GM19463 (cell line): ENCODE results near the gene TTC9C.
A peak's percentile ranks its signal among the peaks of the same experiment; 100 is the strongest.
"Not testable (repeated sequence)": the region's sequence is repeated elsewhere in the genome, so short reads cannot be mapped to it uniquely, and the experiment has no call there.

Experiments used
- ATAC-seq: cut with Tn5 transposase; IDR thresholded peaks from one replicate; pipeline ENCODE4 v1.9.1; 2021; ENCODE audit warnings: mild to moderate bottlenecking, moderate library complexity; ENCODE audit not compliant: unreplicated experiment

Gene TTC9C, protein sequence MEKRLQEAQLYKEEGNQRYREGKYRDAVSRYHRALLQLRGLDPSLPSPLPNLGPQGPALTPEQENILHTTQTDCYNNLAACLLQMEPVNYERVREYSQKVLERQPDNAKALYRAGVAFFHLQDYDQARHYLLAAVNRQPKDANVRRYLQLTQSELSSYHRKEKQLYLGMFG

DNA sequence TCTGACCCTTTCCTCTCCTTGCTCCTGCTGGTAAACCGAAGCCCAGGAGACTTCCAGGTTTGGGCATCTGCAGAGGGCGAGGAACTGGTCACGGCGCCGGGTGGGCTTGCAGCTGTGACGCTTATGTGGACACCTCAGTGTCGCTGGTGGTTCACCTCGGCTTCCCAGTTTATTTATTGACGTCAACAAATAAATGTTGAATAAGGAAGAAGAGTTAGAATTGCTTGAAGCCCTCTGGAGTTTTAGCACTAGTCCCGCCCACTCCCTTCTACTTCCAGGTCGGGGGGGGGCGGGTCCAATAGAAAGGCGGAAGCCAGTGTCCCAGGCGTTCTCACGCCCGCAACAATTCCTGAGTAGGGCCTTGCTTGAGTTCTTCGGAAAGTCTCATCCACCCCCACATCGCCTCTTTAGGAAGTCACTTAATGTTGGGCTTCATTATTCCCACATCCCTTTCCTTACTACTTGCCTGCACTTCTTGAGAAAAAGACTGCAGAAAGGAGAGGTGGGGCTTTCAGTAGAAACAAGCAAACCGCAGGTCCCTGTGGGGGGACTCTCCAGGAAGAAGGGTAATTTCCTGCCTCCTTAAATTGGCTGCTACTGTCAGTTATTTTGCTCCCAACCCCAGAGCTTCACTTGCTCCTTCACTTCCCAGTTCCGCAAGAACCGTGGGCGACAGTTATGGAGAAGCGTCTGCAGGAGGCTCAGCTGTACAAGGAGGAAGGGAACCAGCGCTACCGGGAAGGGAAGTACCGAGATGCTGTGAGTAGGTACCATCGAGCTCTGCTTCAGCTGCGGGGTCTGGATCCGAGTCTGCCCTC, at the start of gene TTC9C:
TTC9C (plus strand) TSS at position 316 of the 818 bp plus-strand sequence; CDS start at position 679, 363 bp downstream.
- ATAC-seq, result no peak

- no peak for ATAC-seq
These were observed 49.3 kb upstream of the TTC9C start, which contains the start of gene UBXN1 for GRCh38 chr11:62678770-62679696. UBXN1 (minus strand) TSS chr11:62679073; CDS start chr11:62678923, 150 bp downstream.

DNA sequence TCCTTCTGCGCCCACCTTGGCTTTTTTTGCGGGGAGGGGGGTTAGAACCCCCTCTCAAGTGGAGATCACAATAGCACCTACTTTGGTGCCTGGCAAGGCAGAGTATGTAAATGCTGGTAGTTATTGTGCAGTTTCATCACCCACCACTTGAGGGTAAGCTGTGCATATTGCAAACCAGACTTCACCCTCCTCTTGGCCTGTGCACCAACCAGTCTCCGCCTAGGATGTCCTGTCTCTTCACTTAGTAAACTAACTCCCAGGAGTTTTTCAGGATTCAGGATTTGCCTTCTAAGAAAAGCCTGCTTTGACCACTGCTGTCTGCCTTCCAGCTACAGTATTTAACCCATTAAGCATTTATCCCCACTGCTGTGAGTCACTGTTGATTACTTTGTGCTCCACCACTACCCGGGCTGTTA, 47.5 kb upstream of the TTC9C start:
- no peak for ATAC-seq

DNA sequence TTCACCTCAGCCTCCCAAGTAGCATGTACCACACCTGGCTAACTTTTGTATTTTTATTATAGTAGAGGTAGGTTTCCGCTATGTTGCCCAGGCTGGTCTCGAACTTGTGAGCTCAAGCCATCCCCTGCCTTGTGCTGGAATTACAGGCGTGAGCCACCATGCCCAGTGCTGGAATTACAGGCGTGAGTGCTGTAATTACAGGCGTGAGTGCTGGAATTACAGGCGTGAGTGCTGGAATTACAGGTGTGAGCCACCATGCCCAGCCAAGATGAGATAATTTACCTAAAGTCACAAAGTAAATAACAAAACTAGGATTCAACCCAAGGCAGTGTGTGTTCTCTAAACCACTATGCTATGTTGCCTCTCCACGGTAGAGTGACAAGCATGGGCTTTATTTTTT, 45.8 kb upstream of the TTC9C start:
- no peak for ATAC-seq

- no peak for ATAC-seq
These were observed 40.5 kb upstream of the TTC9C start for GRCh38 chr11:62687508-62688396.

DNA sequence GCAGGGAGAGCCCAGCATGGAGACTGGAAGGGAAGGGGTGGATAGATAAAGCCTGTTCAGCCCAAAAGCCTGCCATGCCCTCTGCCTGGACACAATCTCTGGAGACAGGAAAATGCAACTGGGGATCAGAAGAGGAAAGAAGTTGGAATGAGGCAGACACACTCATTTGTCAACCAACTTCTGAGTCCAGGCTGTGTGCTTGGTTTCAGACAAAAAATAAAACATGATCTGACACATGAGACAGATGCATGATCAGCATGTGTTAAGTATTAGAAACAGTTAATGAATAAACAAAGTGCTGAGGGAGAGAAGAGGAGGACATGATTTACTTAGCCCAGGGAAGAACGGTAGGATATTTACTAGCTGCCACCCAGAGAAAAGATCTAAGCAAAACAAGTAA, 39.8 kb upstream of the TTC9C start:
- no peak for ATAC-seq

GRCh38 chr11:62689421-62690183, 38.7 kb upstream of the TTC9C start, which contains the start of gene LRRN4CL:
LRRN4CL (minus strand) TSS chr11:62689530; CDS start chr11:62688508, 1,022 bp downstream.
- no peak for ATAC-seq

GRCh38 chr11:62693624-62694023, 34.7 kb upstream of the TTC9C start:
- ATAC-seq, result not testable (repeated sequence)

DNA sequence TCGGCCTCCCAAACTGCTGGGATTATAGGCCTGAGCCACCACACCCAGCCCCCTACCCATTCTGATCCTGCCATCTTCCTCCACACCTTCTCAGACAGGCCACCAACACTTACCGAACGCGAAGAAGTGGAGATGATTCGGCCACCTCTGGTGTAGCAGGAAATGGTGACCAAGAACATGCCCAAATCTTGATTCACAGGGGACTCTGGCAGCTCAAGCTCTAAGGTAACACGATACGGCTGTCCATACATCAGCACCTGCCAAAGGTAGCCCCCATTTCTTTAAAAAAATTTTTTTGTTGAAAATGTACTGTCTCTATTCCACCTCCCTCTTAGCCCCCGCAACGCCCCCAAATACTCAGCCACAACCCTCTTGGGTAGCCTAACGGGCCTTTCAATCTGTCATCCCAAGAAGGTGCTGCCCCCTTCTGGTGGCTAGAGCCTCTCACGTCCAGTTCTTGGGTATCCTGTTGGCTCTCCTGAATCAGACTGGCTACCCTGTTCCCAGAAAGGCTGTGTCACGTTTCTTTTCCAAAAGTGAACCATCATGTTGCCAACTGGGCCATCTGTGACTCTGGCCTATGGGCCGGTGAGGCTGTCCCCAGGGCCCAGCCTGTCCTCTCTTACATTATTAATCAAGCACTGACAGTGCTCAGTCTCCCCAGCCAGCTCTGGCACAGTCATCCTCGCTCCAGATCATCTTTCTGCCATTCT, 33.7 kb upstream of the TTC9C start:
- no peak for ATAC-seq

GRCh38 chr11:62702246-62702645, 26.0 kb upstream of the TTC9C start:
- ATAC-seq, result no peak

DNA sequence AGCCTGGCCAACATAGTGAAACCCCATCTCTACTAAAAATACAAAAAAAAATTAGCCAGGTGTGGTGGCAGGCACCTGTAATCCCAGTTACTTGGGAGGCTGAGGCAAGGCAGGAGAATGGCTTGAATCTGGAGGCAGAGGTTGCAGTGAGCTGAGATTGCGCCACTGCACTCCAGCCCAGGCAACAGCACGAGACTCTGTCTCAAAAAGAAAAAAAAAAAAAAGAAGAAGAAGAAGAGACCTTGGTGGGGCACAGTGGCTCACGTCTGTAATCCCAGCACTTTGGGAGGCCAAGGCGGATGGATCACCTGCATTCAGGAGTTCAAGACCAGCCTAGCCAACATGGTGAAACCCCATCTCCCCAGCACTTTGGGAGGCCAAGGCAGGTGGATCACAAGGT, 24.4 kb upstream of the TTC9C start:
- ATAC-seq, result not testable (repeated sequence)

DNA sequence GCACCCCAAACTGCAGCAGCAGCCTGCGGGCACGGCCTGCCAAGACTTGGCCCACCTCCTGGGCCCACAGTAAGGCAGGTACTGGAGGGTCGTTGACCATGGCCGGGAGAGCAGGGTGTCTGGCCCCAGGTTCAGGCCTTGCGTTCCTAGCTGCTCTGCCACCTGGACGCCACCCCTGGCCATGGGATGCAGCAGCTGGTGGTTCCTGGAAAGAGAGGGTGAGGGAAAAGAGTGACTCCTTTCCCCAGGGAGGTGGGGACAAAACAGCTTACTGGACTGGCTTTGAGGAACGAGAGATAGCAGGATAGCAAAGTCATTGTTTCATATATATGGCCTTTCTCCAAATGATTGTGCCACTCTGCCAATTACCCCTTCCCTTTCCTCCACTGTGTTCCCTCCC, 22.9 kb upstream of the TTC9C start:
- no peak for ATAC-seq

- peak; percentile 60 for ATAC-seq
These were observed 22.1 kb upstream of the TTC9C start for GRCh38 chr11:62705880-62706849.

GRCh38 chr11:62706850-62707247, 21.4 kb upstream of the TTC9C start:
- ATAC-seq, result no peak

DNA sequence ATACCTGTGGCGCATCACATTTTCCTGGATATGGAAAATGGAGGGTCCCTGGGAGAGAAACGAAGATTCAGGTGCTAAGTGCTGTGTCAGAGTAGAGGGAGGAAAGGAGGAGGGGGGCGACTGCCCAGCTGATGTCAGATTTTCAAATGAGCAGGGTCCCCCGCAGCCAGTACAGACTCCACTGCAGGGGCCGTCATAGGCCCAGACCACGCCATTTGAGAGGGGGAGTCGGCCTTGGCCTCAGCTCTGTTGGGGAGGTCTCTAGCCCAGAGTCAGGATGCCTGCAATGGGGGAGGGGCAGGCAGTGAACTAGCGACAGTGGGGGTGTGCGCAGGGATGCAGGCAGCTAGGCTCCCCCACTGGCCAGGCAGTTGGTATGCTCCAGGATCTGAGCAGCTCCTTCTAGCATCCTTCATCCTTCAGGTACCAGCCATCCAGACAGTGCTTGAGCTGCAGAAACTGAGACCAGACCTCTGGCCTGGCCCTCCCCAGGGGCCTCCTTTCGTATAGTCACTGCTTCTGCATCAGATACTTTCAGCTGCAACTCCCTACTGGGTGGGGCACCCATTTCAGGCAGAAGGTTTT, 20.9 kb upstream of the TTC9C start, which contains the start of the genes BSCL2 and GNG3:
BSCL2 (minus strand) TSS at position 148 of the 585 bp plus-strand sequence. CDS start 229 bp downstream, outside the sequence.
GNG3 (plus strand) TSS at position 400 of the 585 bp plus-strand sequence. CDS start 620 bp downstream, outside the sequence.
- no peak for ATAC-seq

DNA sequence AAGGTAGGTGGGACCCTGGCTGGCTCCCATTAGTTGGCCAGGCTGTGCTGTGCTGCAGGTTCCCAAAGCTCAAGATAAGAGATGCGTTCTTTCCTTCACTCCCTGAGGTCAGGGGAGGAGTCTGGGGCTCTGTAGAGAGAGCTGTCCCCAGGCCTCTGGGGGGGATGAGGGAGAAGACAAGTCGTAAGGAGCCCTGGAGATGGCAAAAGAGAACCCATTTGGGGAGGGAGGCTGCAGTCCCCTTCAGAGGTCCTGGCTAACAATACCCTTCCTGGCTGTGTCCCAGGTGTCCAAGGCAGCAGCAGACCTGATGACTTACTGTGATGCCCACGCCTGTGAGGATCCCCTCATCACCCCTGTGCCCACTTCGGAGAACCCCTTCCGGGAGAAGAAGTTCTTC, 19.9 kb upstream of the TTC9C start:
- no peak for ATAC-seq

- ATAC-seq, result no peak
These were observed 19.5 kb upstream of the TTC9C start for GRCh38 chr11:62708793-62709192.
